ENCODE data around the gene CCL11.
"Not testable (repeated sequence)": the region's sequence is repeated elsewhere in the genome, so short reads cannot be mapped to it uniquely, and the experiment has no call there.

CCL11 gene

GRCh38 chr17:34312080-34312479 is 26.5 kb downstream of the CCL11 start:
- no peak for DNase-seq

- no peak for DNase-seq
These were observed 27.6 kb downstream of the CCL11 start for GRCh38 chr17:34313164-34313563.

DNA sequence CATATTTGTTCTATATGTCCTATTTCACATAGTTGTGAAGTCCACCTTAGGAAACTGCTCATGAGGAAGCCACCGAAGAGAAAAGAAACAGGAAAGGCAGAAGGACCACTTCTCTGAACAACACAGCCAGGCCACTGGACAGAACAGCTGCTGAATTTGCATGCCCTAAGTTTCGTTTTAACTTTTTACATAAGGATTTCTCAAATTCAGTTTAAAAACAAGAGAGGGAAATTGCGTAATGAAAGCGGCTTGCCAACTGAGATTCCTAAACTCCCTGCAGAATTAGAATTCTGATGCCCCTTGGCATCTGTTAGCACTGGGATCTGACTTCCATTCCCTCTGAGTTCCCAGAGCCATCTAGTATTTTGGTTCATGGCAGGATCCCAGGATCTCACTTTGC is 28.7 kb downstream of the CCL11 start:
- DNase-seq, result peak; percentile 32

GRCh38 chr17:34318474-34318873 is 32.9 kb downstream of the CCL11 start:
- DNase-seq, result no peak

DNA sequence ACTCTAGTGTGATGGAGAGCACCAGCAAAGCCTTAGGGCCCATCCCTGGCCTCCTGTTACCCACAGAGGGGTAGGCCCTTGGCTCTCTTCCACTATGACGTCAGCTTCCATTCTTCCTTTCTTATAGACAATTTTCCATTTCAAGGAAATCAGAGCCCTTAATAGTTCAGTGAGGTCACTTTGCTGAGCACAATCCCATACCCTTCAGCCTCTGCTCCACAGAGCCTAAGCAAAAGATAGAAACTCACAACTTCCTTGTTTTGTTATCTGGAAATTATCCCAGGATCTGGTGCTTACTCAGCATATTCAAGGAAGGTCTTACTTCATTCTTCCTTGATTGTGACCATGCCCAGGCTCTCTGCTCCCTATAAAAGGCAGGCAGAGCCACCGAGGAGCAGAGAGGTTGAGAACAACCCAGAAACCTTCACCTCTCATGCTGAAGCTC is 33.5 kb downstream of the CCL11 start, which contains the start of gene CCL8:
Gene CCL8, plus strand, starts transcription at position 397 of the 445 bp plus-strand sequence. CDS start 67 bp downstream, outside the sequence.
- no peak for DNase-seq

DNA sequence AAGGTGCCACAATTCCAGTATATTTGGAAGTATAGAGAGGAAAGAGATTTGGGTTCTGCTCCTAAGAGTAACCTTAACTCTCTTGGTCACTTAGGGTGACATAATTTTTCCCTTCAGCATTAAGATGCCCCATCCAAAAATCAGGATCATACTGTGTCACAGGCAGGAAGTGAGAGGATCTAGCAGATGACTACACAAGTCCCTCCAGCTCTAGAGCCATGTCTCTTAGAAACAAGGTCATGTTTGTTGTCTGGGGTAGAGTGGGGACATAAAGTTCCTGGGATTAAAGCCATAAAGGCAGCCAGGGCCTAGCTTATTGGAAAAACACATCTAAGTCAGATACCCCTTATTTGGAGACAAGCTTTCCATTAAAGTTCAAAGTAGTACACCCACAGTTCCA is 36.4 kb downstream of the CCL11 start:
- DNase-seq, result no peak

GRCh38 chr17:34327580-34327979 is 42.0 kb downstream of the CCL11 start:
- DNase-seq, result not testable (repeated sequence)

- no peak for DNase-seq
These were observed 52.2 kb downstream of the CCL11 start for GRCh38 chr17:34337701-34338100.

Data from femur (tissue), 1 donor.